Panc1 (cell line): Measurements from ENCODE around the gene TOR1A. TPM values are rescaled to one million over a fixed set of nuclear protein-coding genes. Genes with fewer than 3 reads are reported as not detected.

ENCODE experiments used
- ATAC-seq: fragments of 200-7000 bp; cut with Tn5 transposase; 2 replicates; pipeline ENCODE4 v1.9.1; 2020; ENCODE audit warnings: mild to moderate bottlenecking, moderate library complexity
- BruUV-seq: library from RNA; stranded (reverse); fragments of 400-500 nt; replicated peaks from 2 replicates; lab custom pipeline; 2021; lab: Mats Ljungman, UMichigan
- CTCF ChIA-PET: fragments of 300-600 bp; sonication (Branson Sonifier 250); formaldehyde crosslinking; loops from one replicate; lab custom pipeline; 2022; ENCODE audit warnings: antibody characterized with exemption; lab: Charles Lee
- POLR2A ChIA-PET: fragments of 300-600 bp; sonication (Branson Sonifier 250); formaldehyde crosslinking; loops from one replicate; lab custom pipeline; 2022; ENCODE audit warnings: antibody characterized with exemption; lab: Charles Lee
- DNase-seq: peaks from one replicate; pipeline ENCODE4 v3.0.0-alpha.2; 2010; ENCODE audit warnings: low read depth, low spot score
- H3K27ac ChIP-seq: 2 replicates; pipeline ENCODE4 v1.5.1; 2011; ENCODE audit warnings: mild to moderate bottlenecking, low read length, inconsistent platforms
- H3K27me3 ChIP-seq: fragments of 200-500 bp; sonication (Bioruptor generic); 2 replicates; pipeline ENCODE4 v1.6.0; 2014; ENCODE audit warnings: low read length, inconsistent platforms; ENCODE audit not compliant: control insufficient read depth, insufficient read depth
- H3K36me3 ChIP-seq: fragments of 200-500 bp; sonication (Bioruptor generic); 2 replicates; pipeline ENCODE4 v1.5.1; 2014; ENCODE audit warnings: inconsistent platforms, mild to moderate bottlenecking, low read length, moderate library complexity; ENCODE audit not compliant: control insufficient read depth, insufficient read depth
- H3K4me1 ChIP-seq: 2 replicates; pipeline ENCODE4 v1.5.1; 2011; ENCODE audit warnings: inconsistent platforms, mild to moderate bottlenecking, low read length, moderate library complexity; ENCODE audit not compliant: control insufficient read depth, insufficient read depth
- H3K4me3 ChIP-seq, 2 experiments: 2 replicates each; pipeline ENCODE4 v1.5.1; 2011 to 2012; ENCODE audit warnings: low read depth in 2 of 2, low read length in 2 of 2, mild to moderate bottlenecking in 2 of 2, inconsistent platforms in 1 of 2, moderate library complexity in 1 of 2
- H3K9me3 ChIP-seq: fragments of 200-500 bp; sonication (Bioruptor generic); 2 replicates; pipeline ENCODE4 v1.5.1; 2014; ENCODE audit warnings: low read depth, mild to moderate bottlenecking, inconsistent platforms, low read length, moderate library complexity; ENCODE audit not compliant: control insufficient read depth, insufficient read depth
- POLR2AphosphoS5 ChIP-seq: IDR thresholded peaks from 2 replicates; pipeline ENCODE4 v1.6.1; 2012; ENCODE audit warnings: mild to moderate bottlenecking, low read depth, low read length, moderate library complexity
- SIN3A ChIP-seq: IDR thresholded peaks from 2 replicates; pipeline ENCODE4 v1.6.1; 2012; ENCODE audit warnings: low read depth, mild to moderate bottlenecking, low read length, moderate library complexity, borderline replicate concordance; ENCODE audit not compliant: insufficient read depth
- TCF7L2 ChIP-seq: IDR thresholded peaks from 2 replicates; pipeline ENCODE4 v1.6.1; 2011; ENCODE audit warnings: mild to moderate bottlenecking, low read depth, low read length, inconsistent platforms
- in situ Hi-C: cut with HindIII; loops from 2 replicates; pipeline ENCODE4 v1.10.0; 2016; ENCODE audit warnings: low sequenced_read_pairs, low pct_unique_long_range_greater_than_20kb
- intact Hi-C: fragments of 100-400 bp; cut with micrococcal nuclease; formaldehyde crosslinking; loops from one replicate; pipeline ENCODE4 v1.10.0; 2022; ENCODE audit not compliant: unreplicated experiment
- total RNA-seq: library from RNA; stranded (reverse); gene quantifications from one replicate; pipeline ENCODE4 v1.2.1, GENCODE V29; 2021; ENCODE audit not compliant: unreplicated experiment
- TF ChIP-seq, protein P1 (sequence below): fragments of 450-650 bp; IDR thresholded peaks from 2 replicates; pipeline ENCODE4 v1.5.1; 2017; ENCODE audit warnings: mild to moderate bottlenecking
- TF ChIP-seq, protein P2 (sequence below), 2 experiments: IDR thresholded peaks; 2 replicates each; pipeline ENCODE4 v1.6.1; 2011 to 2012; ENCODE audit warnings: low read depth in 2 of 2, control low read depth in 1 of 2, low read length in 1 of 2, mild to moderate bottlenecking in 1 of 2, moderate library complexity in 1 of 2; ENCODE audit not compliant: insufficient read depth in 1 of 2

TOR1A gene
- total RNA-seq, 1 experiment from 2014 or later, result 33.6 TPM

DNA sequence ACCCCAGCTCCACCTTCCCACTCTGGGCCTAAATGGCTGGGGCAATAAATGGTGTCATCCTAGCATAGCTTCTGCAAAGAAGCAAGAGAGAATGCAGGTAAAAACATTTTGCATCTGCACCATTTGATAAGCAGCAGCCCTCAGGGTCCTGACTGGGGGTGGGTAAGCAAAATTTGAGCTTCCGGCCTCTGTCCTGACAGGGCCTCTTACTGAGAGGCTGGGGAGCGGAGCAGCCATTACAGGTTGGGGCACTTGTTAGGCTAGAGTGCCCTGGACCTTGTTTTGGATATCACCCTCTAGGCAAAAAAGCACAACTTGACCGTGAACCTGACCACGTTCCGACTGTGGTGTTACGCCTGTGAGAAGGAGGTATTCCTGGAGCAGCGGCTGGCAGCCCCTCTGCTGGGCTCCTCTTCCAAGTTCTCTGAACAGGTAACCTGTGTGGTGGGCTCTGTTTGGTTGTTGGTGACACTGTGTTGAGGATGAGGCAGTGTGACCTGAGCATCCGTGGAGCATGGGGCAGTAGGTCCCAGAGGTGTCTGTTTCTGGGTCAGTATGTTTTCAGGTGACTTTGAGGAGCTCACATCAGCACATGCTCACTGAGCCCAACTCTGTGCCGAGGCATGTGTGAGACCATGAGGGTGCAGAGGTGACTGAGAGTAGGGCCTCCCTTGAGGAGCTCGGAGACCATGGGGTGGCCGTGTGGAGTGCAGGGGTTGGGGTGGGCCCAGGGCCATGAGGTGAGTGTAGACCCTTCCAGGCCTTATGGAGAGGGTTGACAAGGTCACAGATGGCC lies 34.4 kb upstream of the TOR1A start:
- Histone ChIP-seq H3K27me3 (no peaks in the 10 kb centered on the region), H3K27ac (no peak overlapping the region), H3K4me1 (no peaks in the 10 kb centered on the region), H3K9me3 (no peaks in the 10 kb centered on the region), H3K36me3 (no peaks in the 10 kb centered on the region), H3K4me3 (no peak overlapping the region)
- intact Hi-C loops (no loop called here), in situ Hi-C loops (no loop called here)
- POLR2A ChIA-PET, result no interaction called here
- TF ChIP-seq, protein P1, sequence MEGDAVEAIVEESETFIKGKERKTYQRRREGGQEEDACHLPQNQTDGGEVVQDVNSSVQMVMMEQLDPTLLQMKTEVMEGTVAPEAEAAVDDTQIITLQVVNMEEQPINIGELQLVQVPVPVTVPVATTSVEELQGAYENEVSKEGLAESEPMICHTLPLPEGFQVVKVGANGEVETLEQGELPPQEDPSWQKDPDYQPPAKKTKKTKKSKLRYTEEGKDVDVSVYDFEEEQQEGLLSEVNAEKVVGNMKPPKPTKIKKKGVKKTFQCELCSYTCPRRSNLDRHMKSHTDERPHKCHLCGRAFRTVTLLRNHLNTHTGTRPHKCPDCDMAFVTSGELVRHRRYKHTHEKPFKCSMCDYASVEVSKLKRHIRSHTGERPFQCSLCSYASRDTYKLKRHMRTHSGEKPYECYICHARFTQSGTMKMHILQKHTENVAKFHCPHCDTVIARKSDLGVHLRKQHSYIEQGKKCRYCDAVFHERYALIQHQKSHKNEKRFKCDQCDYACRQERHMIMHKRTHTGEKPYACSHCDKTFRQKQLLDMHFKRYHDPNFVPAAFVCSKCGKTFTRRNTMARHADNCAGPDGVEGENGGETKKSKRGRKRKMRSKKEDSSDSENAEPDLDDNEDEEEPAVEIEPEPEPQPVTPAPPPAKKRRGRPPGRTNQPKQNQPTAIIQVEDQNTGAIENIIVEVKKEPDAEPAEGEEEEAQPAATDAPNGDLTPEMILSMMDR, result no peak
- TF ChIP-seq POLR2AphosphoS5 (no peak), SIN3A (no peak), TCF7L2 (no peak)
- TF ChIP-seq, protein P2, sequence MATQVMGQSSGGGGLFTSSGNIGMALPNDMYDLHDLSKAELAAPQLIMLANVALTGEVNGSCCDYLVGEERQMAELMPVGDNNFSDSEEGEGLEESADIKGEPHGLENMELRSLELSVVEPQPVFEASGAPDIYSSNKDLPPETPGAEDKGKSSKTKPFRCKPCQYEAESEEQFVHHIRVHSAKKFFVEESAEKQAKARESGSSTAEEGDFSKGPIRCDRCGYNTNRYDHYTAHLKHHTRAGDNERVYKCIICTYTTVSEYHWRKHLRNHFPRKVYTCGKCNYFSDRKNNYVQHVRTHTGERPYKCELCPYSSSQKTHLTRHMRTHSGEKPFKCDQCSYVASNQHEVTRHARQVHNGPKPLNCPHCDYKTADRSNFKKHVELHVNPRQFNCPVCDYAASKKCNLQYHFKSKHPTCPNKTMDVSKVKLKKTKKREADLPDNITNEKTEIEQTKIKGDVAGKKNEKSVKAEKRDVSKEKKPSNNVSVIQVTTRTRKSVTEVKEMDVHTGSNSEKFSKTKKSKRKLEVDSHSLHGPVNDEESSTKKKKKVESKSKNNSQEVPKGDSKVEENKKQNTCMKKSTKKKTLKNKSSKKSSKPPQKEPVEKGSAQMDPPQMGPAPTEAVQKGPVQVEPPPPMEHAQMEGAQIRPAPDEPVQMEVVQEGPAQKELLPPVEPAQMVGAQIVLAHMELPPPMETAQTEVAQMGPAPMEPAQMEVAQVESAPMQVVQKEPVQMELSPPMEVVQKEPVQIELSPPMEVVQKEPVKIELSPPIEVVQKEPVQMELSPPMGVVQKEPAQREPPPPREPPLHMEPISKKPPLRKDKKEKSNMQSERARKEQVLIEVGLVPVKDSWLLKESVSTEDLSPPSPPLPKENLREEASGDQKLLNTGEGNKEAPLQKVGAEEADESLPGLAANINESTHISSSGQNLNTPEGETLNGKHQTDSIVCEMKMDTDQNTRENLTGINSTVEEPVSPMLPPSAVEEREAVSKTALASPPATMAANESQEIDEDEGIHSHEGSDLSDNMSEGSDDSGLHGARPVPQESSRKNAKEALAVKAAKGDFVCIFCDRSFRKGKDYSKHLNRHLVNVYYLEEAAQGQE (IDR thresholded peaks at IDR 0.05; ENCODE audit: insufficient read depth in 1 of 2, low read depth in 2 of 2, low read length in 1 of 2), result no peak
- no peak for ATAC-seq
- no peak for DNase-seq
- CTCF ChIA-PET, result no interaction called here
- no TSS peak for BruUV-seq

DNA sequence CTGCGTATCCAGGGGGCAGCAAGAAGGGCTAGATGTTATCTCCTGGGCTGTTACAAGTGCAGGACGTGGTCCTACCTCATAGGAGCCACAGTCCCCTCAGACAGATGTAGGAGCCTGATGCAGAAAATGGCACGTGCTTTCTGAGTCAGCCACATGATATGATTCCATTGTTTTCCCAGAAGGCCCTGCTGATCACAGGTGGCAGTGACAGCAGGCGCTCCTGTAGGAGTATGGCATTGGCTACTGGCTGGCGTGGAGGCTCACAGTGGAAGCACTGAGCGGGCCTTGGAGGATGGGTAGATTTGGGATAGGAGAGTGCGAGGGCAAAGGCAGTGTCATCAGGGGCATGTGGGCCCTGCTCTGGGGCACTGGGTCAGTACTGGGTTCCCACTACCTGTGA lies 33.3 kb upstream of the TOR1A start:
- no peak for TF ChIP-seq TCF7L2

DNA sequence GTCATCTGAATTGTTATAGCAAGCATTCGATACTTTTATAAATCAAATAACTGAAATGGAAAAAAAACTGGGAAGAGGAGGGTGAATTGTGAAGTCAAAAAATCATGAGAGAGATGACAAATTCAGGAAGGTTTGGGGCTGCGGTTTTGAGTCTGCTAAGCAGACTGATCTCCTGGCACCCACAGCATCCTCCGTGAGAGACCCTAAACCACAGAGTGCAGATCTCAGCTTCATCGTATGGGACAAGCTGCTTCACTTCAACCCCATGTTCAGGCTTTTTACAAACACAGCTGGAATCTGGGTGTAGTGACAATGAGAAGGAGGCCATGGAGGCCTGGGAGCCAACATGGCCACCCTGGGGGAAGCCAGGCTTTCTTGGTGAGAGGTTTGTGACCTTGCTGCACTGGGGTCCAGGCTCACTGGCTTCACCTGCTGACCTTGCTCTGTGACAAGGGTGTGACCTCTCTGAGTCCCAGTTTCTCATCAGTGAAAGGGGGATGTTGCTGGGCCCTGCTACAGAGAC lies 30.7 kb upstream of the TOR1A start:
- Histone ChIP-seq H3K27me3 (no peaks in the 10 kb centered on the region), H3K4me1 (no peaks in the 10 kb centered on the region), H3K27ac (no peak overlapping the region), H3K4me3 (no peak overlapping the region), H3K36me3 (no peaks in the 10 kb centered on the region), H3K9me3 (no peaks in the 10 kb centered on the region)
- no peak for ATAC-seq
- DNase-seq, result no peak
- ChIA-PET POLR2A (no interaction called here), CTCF (no interaction called here)
- TF ChIP-seq TCF7L2 (no peak), SIN3A (no peak), POLR2AphosphoS5 (no peak)
- TF ChIP-seq, protein P2 (IDR thresholded peaks at IDR 0.05; ENCODE audit: insufficient read depth in 1 of 2, low read depth in 2 of 2, low read length in 1 of 2), result no peak
- TF ChIP-seq, protein P1, result no peak
- no TSS peak for BruUV-seq
- in situ Hi-C loops, result no loop called here
- intact Hi-C loops, result no loop called here

More for the DNA sequence above, 33.3 kb upstream of the TOR1A start:
- Histone ChIP-seq H3K4me1 (no peaks in the 10 kb centered on the region), H3K36me3 (no peaks in the 10 kb centered on the region), H3K27ac (no peak overlapping the region), H3K9me3 (no peaks in the 10 kb centered on the region), H3K27me3 (no peaks in the 10 kb centered on the region), H3K4me3 (no peak overlapping the region)
- ChIA-PET POLR2A (no interaction called here), CTCF (no interaction called here)
- ATAC-seq (no peak), DNase-seq (no peak)
- in situ Hi-C loops (no loop called here), intact Hi-C loops (no loop called here)
- BruUV-seq, result no TSS peak
